Ishikawa (cell line): ENCODE data around the gene PIGN.

Experiments
- CEBPB ChIP-seq: IDR thresholded peaks from 2 replicates; pipeline ENCODE4 v1.6.1; 2012
- CREB1 ChIP-seq: IDR thresholded peaks from 2 replicates; pipeline ENCODE4 v1.6.1; 2012; ENCODE audit warnings: low read depth
- EGR1 ChIP-seq: IDR thresholded peaks from 2 replicates; pipeline ENCODE4 v1.6.1; 2012
- EP300 ChIP-seq: IDR thresholded peaks from 2 replicates; pipeline ENCODE4 v1.6.1; 2012; ENCODE audit warnings: borderline replicate concordance
- FOXM1 ChIP-seq: IDR thresholded peaks from 2 replicates; pipeline ENCODE4 v1.6.1; 2012; ENCODE audit warnings: low read depth, borderline replicate concordance
- NFIC ChIP-seq: IDR thresholded peaks from 2 replicates; pipeline ENCODE4 v1.6.1; 2012
- RAD21 ChIP-seq: IDR thresholded peaks from 2 replicates; pipeline ENCODE4 v1.6.1; 2012; ENCODE audit warnings: low read depth
- TAF1 ChIP-seq: IDR thresholded peaks from 2 replicates; pipeline ENCODE4 v1.6.1; 2012; ENCODE audit warnings: low read depth, mild to moderate bottlenecking
- TCF12 ChIP-seq: IDR thresholded peaks from 2 replicates; pipeline ENCODE4 v1.6.1; 2012; ENCODE audit warnings: low read depth
- TEAD4 ChIP-seq: IDR thresholded peaks from 2 replicates; pipeline ENCODE4 v1.6.1; 2012
- YY1 ChIP-seq: IDR thresholded peaks from 2 replicates; pipeline ENCODE4 v1.6.1; 2012; ENCODE audit warnings: low read depth
- ZBTB7A ChIP-seq: IDR thresholded peaks from 2 replicates; pipeline ENCODE4 v1.6.1; 2012; ENCODE audit warnings: low read depth
- TF ChIP-seq, protein P1 (sequence below): IDR thresholded peaks from 2 replicates; pipeline ENCODE4 v1.6.1; 2012
- TF ChIP-seq, protein P2 (sequence below): IDR thresholded peaks from 2 replicates; pipeline ENCODE4 v1.6.1; 2012; ENCODE audit warnings: low read depth, mild to moderate bottlenecking
- TF ChIP-seq, protein P3 (sequence below): IDR thresholded peaks from 2 replicates; pipeline ENCODE4 v1.6.1; 2012

Gene PIGN

DNA sequence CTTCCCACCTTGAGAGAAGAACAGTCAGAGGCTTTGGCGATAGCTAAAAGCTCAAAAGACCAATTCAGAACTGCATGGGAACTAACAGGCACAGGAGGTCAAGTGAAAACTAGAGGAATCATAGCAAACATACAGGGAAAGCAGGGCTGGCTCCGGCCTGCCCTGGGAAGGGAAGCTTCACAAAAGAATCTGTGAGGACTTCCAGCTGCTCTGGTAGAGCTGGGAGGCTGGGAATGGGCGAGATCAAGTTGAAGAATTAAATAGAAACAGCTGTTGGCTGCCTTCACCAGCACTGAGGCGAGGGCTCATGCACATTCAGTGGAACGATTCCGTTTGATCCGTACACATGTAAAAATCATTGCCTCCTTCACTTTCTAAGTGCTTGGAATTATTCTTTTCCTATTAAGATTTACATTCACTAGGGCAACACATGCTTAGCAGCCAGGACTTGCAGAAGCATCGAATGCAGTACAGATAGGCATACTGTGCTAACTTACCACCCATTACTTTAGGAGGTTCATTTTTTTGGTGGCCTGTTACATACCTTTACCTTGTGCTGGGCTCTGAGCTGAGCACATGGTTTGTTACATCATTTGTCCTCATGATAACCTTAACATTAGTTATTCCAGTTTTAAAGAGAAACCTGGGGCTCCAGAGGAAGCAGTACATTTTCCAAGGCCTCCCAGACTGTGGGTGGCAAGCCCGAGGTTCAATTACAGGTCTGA lies 168.7 kb downstream of the PIGN start:
- TF ChIP-seq CEBPB (no peak), TAF1 (no peak), CREB1 (no peak), RAD21 (no peak), FOXM1 (no peak)
- TF ChIP-seq, protein P1, sequence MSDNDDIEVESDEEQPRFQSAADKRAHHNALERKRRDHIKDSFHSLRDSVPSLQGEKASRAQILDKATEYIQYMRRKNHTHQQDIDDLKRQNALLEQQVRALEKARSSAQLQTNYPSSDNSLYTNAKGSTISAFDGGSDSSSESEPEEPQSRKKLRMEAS, result no peak

DNA sequence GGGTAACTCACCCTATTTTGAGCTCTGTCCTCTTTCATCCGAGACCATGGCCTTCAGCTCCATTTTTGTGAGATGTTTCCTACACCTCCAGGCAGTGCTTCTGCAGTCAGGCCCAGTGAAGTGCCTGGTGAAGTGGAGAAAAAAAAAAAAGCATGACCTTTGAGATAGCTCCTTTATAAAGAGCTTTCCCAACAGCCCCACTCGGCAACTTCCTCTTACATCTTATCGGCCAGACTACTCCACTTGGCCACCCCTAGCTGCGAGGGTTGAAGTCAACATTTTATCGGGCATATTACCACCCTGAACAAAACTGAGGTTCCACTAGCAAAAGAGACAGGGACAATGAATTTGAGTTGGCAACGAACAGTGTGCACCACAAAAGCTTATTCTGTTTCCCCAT lies 169.2 kb downstream of the PIGN start:
- TF ChIP-seq, protein P1, result no peak
- TF ChIP-seq EGR1, result no peak
- TF ChIP-seq RAD21, result no peak
- TF ChIP-seq CREB1, result no peak
- no peak for TF ChIP-seq ZBTB7A
- TF ChIP-seq CEBPB, result no peak
- TF ChIP-seq TAF1, result no peak
- no peak for TF ChIP-seq NFIC
- TF ChIP-seq TCF12, result no peak
- no peak for TF ChIP-seq FOXM1
- no peak for TF ChIP-seq TEAD4
- TF ChIP-seq, protein P2, sequence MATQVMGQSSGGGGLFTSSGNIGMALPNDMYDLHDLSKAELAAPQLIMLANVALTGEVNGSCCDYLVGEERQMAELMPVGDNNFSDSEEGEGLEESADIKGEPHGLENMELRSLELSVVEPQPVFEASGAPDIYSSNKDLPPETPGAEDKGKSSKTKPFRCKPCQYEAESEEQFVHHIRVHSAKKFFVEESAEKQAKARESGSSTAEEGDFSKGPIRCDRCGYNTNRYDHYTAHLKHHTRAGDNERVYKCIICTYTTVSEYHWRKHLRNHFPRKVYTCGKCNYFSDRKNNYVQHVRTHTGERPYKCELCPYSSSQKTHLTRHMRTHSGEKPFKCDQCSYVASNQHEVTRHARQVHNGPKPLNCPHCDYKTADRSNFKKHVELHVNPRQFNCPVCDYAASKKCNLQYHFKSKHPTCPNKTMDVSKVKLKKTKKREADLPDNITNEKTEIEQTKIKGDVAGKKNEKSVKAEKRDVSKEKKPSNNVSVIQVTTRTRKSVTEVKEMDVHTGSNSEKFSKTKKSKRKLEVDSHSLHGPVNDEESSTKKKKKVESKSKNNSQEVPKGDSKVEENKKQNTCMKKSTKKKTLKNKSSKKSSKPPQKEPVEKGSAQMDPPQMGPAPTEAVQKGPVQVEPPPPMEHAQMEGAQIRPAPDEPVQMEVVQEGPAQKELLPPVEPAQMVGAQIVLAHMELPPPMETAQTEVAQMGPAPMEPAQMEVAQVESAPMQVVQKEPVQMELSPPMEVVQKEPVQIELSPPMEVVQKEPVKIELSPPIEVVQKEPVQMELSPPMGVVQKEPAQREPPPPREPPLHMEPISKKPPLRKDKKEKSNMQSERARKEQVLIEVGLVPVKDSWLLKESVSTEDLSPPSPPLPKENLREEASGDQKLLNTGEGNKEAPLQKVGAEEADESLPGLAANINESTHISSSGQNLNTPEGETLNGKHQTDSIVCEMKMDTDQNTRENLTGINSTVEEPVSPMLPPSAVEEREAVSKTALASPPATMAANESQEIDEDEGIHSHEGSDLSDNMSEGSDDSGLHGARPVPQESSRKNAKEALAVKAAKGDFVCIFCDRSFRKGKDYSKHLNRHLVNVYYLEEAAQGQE, result no peak
- TF ChIP-seq, protein P3, sequence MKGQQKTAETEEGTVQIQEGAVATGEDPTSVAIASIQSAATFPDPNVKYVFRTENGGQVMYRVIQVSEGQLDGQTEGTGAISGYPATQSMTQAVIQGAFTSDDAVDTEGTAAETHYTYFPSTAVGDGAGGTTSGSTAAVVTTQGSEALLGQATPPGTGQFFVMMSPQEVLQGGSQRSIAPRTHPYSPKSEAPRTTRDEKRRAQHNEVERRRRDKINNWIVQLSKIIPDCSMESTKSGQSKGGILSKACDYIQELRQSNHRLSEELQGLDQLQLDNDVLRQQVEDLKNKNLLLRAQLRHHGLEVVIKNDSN, result no peak

DNA sequence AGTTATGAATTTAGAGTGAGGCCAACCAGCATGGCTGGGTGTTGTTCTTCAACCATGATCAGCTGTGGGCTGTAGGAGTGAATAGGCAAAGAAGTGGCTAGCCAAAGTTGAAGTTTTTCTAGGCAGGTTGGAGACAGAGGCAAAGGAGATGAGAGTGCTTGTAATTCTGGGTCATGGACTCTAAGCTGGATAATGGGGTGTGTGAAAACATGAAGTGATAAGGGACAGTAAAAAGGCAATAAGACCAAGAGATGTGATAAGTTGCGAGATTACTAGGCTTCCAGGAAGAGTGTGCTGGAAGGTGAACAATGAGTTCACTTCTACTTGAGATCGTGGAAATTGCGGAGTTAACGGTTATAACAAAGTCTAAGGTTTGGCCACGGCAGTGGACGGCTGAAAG lies 175.4 kb downstream of the PIGN start:
- TF ChIP-seq EP300 (no peak), TCF12 (no peak), TEAD4 (no peak), CREB1 (no peak), TAF1 (no peak), ZBTB7A (no peak), RAD21 (no peak), FOXM1 (no peak)
- TF ChIP-seq, protein P3, result no peak

DNA sequence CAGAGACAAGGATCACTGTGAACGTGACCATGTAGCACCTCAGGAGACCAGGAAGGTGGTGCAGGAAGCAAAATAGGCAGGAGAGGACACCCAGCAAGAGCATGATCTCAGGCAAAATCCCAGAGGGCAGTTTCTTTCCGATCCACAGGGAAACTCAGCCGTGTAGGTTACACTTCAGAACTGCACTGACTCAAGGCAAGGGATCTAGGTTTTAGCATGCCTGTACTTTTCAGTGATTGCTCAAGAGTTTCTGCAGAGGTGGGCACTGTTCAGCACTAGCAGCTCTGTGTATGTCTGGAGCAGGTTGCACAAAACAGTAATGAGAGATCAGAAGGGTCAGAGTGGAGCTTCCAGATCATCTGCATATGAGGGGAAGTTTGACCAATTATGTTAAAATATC lies 177.3 kb downstream of the PIGN start:
- TF ChIP-seq RAD21 (no peak), EGR1 (no peak), FOXM1 (no peak), YY1 (no peak), ZBTB7A (no peak), CREB1 (no peak), EP300 (no peak), TEAD4 (no peak), NFIC (no peak), TAF1 (no peak), CEBPB (no peak), TCF12 (no peak)
- TF ChIP-seq, protein P3, result no peak
- TF ChIP-seq, protein P1, result no peak
- TF ChIP-seq, protein P2, result no peak

DNA sequence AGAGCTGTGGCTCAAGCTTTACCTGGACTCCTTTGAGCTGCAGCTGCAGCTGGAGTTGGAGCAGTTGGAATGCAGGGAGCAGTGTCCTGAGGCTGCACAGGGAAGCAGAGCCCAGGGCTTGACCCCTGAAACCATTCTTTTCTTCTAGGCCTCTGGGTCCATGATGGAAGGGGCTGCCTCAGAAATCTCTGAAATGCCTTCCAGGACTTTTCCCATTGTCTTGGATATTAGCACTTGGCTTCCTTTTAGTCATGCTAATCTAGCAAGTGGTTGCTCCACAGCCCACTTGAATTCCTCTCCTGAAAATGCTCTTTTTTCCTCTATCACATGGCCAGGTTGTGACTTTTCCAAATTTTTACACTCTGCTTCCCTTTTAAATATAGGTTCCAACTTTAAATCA lies 185.5 kb downstream of the PIGN start:
- TF ChIP-seq, protein P1, result no peak
